NCI-H82 (cell line): Measurements from ENCODE around the gene HIVEP3.

Experiments
- DNase-seq: peaks from one replicate; lab custom pipeline; 2025; lab: John Stamatoyannopoulos, UW

The HIVEP3 gene

DNA sequence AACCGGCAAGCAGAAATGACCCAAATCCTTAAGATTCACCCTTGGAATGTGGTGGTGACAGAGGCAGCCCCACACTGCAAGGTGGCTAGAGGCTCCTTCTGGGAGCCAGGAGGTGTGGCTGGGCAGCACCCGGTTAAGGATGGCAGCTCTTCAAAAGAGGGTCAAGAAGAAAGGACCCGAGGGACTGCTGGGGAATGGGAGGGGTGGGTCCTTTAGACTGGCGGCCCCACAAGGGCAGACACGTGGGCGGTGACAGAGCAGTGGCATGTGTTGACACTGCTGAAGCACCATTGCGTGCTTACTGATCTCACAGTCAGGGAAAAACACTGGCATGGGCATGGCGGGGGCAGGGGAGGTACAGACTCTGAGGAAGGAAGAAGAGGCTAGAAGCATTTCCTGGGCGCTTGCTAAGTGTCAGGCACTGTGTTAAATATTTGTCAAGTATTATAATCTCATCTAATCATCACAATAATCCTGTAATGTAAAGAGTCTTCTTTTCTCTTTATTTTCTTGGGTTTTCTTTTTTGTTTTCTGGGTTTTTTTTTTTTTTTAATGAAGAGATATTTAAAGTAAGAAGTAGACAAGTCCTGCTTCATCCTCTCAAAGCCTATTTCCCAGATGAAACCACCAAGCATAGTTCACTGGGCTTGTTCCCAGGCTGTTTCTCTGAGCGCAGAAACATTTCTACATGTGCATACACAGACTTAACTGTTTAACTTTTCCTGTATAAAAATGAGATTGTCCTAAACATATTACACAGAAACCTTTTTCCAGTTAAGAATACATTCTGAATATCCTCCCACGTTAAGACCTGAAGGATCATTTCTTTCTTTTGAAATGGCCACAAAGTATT, 268.5 kb downstream of the HIVEP3 start:
- DNase-seq, result no peak

- no peak for DNase-seq
Measured at GRCh38 chr1:41649396-41650027, 269.2 kb downstream of the HIVEP3 start.

DNA sequence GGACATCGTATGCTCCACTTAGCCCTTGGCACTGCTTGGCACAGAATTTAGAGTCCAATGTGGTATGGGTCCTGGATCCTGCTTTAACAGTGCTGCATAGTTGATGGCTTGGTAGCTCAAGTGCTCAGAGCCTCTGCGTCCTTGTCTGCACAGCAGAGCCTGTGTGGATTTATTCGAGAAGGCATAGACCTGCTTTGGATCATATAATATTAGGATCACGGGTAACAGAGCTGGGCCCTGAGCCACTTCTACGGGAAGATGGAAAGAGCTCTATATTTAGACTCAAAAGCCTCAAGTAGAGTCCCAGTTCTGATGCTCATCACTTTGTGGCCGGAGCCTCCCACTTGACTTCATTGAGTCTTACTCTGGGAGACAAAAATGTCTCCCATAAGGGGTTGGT, 269.9 kb downstream of the HIVEP3 start:
- DNase-seq, result no peak

DNA sequence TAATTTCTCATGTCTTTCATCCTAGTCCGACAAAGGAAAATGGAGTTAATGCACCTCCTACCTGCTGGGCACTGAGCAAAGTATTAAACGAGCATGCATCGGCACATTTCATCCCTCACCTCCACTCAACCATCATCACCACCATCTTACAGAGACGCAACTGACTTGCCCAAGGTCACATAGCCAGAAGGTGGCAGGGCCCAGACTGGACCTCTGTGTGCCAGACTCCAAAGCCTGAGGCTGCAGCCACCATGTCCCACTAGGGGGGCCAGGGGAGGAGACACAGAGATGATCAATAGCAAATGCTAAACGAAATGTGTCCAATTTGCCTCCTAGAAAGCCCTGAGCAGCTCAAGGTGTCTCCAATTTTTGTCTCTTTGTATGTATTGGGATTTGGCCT, 270.5 kb downstream of the HIVEP3 start:
- no peak for DNase-seq

DNA sequence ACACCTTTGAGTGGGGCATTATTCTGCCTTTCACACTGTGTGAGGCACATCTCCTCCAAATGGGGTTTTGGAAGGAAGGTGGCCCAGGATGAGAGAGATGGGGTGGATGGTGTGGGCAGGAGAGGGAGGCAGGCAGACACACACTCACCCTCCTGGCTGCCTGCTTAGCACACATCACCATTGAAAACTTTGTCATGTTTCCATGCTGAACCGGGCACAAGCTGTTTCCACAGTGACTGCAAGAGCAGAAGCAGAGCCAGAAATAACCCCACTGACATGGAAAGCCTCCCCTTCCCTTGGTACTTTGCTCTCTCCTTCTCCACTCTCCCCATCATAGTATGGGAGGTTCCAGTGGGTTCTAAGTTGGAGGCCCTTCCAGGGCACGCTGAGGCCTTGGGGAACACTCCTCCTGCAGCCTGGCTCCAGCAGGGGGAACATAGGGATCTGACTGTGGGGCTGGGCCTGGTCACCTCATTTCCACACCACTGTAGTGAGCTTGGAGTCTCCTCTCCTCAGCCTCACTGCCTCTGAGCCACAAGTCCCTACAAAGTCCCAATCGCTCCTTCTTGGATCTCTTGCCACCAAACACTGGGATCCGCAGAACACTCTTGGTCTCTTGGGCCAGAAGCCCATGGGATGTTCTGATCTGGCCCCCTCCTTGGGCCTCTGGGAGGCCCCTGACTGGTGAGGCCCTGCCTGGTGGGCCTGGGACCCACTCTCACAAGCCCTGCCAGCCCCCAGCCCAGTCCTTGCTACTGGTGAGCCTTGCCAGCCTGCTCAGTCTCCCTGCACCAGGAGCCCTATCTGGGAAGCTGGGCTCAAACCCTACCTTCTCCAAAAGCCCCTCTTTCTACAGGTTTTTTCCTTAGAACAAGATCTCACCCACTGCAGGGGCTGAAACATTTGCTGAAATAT, 271.2 kb downstream of the HIVEP3 start:
- DNase-seq, result no peak

DNA sequence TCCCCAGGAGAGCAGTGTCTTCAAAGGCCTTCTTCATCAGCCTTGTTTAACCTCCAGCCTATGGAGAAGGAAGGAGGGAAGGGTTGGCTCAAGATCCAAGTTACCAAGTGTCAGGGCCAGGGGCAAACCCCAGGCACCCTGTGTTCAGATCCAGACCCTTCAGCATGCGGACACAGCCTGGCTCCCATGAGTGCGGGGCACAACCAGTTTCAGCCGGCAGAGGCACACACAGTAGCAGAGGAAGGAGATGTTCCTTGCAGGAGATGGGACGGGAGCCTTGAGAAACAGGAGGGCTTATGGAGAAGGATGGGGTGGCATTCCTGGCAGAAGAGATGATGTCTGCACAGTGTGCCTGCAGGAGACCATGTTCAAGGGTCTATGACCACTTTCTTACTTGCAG, 272.5 kb downstream of the HIVEP3 start:
- no peak for DNase-seq

DNA sequence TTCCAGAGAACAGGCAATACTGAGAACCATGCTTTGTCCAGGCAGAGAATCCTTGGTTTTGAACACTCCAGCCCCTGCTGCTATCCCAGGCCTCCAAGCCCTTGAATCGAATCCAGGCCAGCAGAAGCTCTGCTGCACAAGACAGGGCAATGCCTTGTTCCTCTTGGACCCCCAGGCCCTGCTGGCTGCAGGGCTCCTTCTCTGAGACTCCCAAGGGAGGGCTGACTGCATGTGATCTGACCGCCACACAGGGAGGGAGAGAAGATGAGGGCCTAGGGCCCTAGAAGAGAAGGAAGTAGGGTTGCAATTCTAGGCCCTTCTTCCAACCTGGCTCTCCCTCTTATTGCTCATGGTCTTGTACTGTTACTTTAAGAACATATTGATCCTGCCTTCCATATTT, 273.7 kb downstream of the HIVEP3 start:
- no peak for DNase-seq

- no peak for DNase-seq
Measured at GRCh38 chr1:41642922-41643821, 275.6 kb downstream of the HIVEP3 start.

- no peak for DNase-seq
Measured at GRCh38 chr1:41641941-41642527, 276.7 kb downstream of the HIVEP3 start.

GRCh38 chr1:41641475-41641814, 277.3 kb downstream of the HIVEP3 start:
- DNase-seq, result no peak

DNA sequence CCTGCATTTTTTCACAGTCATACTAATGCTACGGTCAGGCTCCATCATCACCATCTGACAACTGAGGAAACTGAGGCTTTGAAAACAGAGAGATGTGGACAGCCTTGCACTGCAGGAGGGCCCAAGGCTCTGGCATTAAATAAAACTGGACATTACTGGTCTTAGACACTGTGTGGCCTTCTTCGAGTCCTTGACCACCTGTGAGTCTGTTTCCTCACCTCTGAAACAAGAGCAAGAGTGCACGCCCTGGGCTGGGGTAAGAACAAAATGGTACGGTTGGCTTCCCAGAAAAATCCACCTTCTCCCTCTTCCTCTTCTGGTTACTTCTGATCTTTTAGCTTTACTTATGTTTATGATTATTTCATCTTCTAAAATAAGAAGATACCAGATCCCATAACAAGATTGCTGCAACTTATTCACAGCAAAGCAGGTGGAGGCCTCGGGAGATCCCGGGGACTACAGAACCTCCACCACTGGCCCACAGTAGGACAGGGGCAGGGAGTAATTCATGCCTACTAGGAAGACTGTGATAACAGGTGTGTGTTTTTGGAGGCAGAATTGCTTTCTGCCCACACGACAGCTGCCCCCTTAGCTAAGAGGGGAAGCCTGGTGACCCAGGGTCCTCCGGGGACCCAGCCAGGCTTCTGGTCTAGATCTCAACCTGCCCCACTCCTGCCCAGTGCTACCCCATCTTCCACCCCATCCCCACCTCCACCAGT, 277.8 kb downstream of the HIVEP3 start:
- no peak for DNase-seq

DNA sequence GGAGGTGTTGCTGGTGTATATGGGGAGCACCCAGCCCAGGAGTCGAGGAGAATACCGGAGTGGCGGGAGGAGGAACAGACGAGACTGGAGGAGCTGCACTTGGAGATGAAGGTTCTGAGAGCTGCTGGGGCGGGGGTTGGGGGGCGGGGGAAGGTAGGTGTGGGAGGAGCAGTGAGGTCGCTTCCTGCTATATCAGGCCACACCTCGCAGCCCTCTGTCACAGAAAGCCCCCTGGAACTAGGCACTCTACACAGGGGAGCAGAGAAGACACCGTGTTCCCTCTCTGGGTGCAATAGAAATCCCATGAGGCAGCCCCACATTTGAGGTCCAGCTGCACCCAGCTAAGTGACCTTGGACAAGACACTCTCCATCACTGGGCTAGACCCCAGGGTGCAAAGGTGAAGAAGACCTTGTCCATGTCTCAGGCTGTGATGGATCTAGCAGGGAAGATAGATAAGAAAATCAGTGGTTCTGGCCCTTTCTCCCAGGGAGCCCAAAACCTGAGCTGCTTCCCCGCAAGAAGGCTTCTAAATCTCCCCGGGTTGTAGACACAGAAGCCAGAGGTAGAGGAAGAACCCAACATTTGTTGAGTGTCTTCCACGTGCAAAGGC, 278.5 kb downstream of the HIVEP3 start:
- DNase-seq, result no peak

GRCh38 chr1:41639332-41639936, 279.3 kb downstream of the HIVEP3 start:
- no peak for DNase-seq

- no peak for DNase-seq
Measured at GRCh38 chr1:41638086-41639024, 280.4 kb downstream of the HIVEP3 start.

DNA sequence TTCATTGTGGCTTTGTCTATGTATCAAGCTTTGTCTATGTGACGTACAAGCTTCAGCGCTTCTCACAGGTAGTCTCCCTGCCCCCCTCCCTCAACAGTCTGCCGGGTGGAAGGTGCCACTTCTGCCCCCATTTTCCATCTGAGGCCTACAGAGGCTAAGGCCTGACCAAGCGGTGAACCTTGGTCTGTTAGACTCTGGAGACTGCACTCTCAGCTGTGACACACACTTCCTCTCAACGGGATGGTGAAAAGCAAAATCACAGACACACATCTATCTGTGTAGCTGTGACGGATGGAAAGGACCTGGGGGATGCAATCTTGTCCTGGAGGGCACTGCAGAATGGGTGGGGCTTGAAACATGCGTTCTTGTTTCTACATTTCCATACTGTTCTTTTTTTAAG, 281.4 kb downstream of the HIVEP3 start:
- no peak for DNase-seq

DNA sequence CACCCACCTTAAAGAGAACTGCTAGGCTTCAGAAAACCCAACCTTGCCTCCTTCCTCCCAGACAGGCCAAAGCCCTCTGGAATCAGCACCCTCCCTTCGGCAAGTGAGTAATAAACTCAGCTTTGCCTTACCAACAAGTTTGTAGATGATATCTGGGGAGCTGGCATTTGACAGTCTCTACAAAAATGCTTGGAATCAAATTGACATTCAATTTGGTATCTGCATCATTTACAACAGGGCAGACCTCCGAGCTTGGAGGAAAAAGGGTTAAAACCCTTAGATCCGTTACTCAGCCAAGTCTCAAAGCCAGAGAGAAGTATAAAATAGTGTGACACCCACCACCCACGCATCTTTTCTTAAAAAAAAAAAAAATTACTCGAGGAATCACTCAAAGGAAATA, 285.0 kb downstream of the HIVEP3 start:
- no peak for DNase-seq

DNA sequence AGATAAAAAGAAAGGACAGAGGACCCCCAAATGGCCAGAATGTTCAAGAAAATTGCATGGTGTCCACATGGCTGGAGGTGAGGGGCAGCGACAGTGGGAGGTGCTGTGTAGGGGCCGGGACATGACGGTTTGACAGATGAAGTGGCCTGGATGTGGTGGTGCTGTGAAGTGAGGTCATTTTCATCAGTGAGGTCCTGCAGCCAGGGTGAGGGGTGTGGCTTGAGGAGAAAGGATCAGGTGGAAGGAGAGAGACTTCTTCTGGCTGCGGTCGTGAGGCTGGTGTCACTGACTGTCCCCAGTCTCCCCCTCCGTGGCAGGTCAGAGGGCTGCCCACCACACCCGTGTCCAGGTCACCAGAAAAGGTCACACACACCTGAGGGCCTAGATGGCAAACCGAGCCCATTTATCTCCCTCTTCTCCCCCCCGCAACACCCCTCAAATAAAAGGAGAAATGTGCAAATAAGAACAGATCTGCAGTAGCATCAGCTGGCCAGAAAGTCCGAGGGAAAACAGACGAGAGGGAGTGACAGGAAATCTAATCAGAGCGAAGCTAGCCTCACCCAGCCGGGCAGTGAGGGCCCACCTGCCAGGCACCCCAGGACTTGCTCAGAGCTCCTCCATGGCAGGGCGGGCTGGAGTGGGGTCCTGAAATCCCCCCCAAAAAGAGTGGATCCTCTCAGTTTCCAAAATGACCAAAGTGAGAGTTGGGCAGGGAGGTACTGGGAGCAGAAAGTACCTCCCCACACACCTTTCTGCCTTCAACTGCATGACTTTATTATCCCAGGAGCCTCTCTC, 285.7 kb downstream of the HIVEP3 start:
- no peak for DNase-seq

- DNase-seq, result no peak
Measured at GRCh38 chr1:41631971-41632370, 286.8 kb downstream of the HIVEP3 start.
